Right lobe of liver (tissue), 4 donors: ENCODE data around the gene FNTB.

Experiments used
- POLR2A ChIP-seq: fragments of 450-650 bp; IDR thresholded peaks from one replicate; pipeline ENCODE4 v1.6.1; 2017; ENCODE audit warnings: antibody characterized with exemption, mild to moderate bottlenecking
- TF ChIP-seq, protein P1 (sequence below), 4 donors: fragments of 200-600 bp in 3 of 4; fragments of 450-650 bp in 1 of 4; IDR thresholded peaks; one replicate each; pipeline versions ENCODE4 v1.5.1 to v1.8.0; 2016 to 2022; ENCODE audit warnings: antibody characterized with exemption in 4 of 4, mild to moderate bottlenecking in 2 of 4
- donor health status: DM: no; HTN: no; CAD: no.
- donor health status: DM: no; HTN: no; CAD: no.
- donor health status: DM: no; HTN: yes; CAD: no.

DNA sequence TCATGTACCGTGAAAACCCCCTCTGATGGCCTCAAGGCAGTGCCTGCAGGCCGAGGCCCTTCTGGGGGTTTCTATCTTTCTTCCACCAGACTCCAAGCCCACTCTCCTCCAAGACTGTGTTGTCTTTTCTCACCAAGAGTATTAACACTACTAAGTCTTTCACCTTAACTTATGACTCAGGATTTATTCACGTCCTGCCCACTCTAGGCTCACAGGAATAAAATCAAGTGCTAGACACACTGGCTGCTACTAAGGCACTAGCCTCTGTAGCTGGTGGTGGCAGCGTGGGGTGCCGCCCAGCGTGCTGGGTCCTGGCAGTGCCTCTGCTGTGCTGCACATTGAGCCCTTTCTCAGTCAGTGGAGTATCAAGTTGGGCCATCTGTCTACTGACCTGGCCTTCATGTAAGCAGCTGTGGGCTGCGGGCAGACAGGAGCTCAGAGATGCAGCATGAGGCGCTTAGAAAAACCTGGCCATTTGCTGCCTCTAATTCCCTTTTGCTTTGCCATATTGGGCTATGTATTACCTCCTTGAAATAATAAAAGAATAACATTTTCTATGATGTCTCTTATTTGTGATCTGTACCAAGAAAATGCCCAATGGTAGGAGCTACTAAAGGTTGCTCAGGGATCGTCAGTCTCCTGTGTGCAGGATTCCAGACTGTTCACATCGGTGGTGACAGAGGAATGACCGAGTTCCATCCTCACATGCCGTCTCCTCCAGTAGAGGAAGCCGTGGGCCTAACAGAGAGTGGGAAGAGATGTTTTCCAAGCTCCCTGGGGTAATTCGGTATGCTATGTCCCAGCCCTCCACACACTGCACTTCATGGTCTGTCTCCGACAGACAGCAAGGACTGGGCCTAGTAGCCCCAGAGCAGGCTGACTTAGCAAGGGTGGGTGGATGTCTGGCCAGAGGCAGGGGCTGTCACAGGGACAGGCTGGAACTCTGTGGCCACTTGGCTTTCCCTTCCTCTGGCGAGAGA is 75.7 kb downstream of the FNTB start:
- TF ChIP-seq, protein P1, sequence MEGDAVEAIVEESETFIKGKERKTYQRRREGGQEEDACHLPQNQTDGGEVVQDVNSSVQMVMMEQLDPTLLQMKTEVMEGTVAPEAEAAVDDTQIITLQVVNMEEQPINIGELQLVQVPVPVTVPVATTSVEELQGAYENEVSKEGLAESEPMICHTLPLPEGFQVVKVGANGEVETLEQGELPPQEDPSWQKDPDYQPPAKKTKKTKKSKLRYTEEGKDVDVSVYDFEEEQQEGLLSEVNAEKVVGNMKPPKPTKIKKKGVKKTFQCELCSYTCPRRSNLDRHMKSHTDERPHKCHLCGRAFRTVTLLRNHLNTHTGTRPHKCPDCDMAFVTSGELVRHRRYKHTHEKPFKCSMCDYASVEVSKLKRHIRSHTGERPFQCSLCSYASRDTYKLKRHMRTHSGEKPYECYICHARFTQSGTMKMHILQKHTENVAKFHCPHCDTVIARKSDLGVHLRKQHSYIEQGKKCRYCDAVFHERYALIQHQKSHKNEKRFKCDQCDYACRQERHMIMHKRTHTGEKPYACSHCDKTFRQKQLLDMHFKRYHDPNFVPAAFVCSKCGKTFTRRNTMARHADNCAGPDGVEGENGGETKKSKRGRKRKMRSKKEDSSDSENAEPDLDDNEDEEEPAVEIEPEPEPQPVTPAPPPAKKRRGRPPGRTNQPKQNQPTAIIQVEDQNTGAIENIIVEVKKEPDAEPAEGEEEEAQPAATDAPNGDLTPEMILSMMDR (IDR thresholded peaks at IDR 0.05), result no peak
- TF ChIP-seq POLR2A, result no peak
